DLD1 (cell line): ENCODE measurements around the gene FMN2.
"Not testable (repeated sequence)": the region's sequence is repeated elsewhere in the genome, so short reads cannot be mapped to it uniquely, and the experiment has no call there.

Source experiments
- in situ Hi-C: cut with HindIII; loops from 2 replicates; pipeline ENCODE4 v1.10.0; 2017; ENCODE audit warnings: low sequenced_read_pairs

FMN2 gene

GRCh38 chr1:240244968-240245628 is 153.4 kb downstream of the FMN2 start:
- in situ Hi-C loops = no loop called here

DNA sequence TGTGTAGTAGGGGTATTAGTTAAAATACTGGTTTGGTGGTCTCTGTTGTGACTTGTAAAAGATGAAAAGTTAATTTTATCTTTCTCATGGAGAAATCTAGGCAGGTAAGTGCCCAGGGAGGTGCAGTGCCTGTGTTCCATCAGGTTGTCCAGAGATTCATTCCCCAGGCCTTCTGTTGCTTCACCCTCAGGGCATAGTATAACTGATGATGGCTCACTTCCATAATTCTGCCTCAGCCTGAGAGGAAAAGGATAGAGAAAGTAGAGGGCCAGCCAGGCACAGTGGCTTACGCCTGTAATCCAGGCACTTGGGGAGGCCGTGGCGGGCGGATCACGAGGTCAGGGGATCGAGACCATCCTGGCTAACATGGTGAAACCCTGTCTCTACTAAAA is 153.9 kb downstream of the FMN2 start:
- in situ Hi-C loops = no loop called here

- in situ Hi-C loops = no loop called here
These were observed 156.2 kb downstream of the FMN2 start for GRCh38 chr1:240247899-240248298.

- in situ Hi-C loops = no loop called here
These were observed 162.3 kb downstream of the FMN2 start for GRCh38 chr1:240254006-240254405.

DNA sequence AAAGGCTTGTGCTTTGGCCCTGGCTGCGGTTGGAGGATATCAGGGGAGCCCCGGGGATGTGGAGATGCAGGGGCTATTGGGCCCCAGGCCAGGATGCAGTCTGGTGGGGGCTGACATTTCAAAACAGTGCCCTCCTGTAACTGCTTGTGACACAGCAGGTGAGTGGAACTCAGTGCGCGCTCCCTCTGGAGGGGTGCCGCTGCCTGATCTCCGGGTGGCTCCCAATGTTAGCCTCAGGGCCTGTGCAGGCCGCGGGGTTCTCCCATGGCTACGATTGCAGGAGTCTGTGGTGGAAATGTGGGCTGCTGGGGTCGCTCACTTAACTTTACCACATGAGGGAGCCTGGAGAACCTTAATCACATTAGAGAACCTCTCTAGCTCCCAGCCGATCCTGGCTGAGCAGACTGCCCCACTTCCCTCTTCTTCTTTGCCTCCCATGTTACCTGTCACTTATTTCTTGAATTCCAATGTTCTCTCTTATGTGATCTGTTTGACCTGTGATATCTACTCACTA is 163.2 kb downstream of the FMN2 start:
- in situ Hi-C loops = no loop called here

- in situ Hi-C loops = no loop called here
These were observed 164.2 kb downstream of the FMN2 start for GRCh38 chr1:240255922-240256321.

GRCh38 chr1:240256836-240257503 is 165.3 kb downstream of the FMN2 start:
- in situ Hi-C loops = no loop called here

DNA sequence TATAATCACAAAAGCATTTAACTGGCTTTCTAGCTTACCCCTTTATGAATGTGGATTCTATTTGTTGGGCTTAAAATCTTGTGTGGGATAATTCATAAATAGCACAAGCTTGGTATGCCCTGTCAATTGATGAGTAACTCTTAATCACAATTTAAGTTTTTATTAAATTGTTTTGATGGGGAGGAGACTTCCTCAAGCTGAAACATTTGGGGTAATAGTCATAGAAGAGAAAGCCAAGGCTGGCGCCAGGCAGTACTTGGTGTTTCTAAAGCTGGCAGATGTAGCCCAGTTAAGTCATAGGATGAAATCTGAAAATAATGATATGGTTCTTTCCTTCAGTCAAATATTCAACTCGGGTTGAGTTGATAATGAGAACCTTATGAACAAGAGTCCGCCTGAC is 167.2 kb downstream of the FMN2 start:
- in situ Hi-C loops = no loop called here

DNA sequence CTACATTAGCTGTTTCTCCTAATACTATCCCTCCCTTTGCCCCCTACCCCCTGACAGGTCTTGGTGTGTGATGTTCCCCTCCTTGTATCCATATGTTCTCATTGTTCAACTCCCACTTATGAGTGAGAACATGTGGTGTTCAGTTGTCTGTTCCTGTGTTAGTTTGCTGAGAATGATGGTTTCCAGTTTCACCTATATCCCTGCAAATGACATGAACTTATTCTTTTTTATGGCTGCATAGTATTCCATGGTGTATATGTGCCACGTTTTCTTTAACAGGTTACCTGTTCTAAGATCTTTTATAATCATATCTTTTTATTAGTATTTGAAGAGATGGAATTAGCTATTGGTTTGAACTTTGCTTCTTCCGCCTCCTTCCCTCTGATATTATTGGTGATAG is 172.8 kb downstream of the FMN2 start:
- in situ Hi-C loops = not testable (repeated sequence)

GRCh38 chr1:240271081-240271480 is 179.4 kb downstream of the FMN2 start:
- in situ Hi-C loops = no loop called here

DNA sequence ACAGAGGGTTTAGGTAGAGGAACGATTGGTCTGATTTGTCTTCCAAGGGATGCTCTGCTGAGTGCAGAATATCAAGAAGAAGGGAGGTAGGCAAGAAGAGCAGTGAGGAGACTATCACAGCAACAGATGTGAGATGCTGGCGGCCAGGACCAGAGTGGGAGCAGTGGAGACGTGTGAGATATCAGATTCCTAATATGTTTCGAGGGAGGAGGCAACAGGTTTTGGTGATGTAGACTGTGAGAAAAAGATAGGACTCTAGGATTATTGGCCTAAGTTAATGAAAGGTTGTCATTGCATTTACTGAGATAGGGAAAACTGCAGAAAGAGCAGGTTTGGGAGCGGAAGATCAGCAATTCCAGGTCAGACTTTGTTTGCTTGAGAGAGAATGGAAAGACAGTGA is 182.9 kb downstream of the FMN2 start:
- in situ Hi-C loops = no loop called here

GRCh38 chr1:240275219-240275618 is 183.5 kb downstream of the FMN2 start:
- in situ Hi-C loops = not testable (repeated sequence)

GRCh38 chr1:240278082-240278481 is 186.4 kb downstream of the FMN2 start:
- in situ Hi-C loops = no loop called here

GRCh38 chr1:240280560-240281322 is 189.1 kb downstream of the FMN2 start:
- in situ Hi-C loops = no loop called here

GRCh38 chr1:240282061-240282830 is 190.6 kb downstream of the FMN2 start:
- in situ Hi-C loops = no loop called here

GRCh38 chr1:240284656-240285414 is 193.2 kb downstream of the FMN2 start:
- in situ Hi-C loops = no loop called here

GRCh38 chr1:240285540-240285939 is 193.9 kb downstream of the FMN2 start:
- in situ Hi-C loops = no loop called here

GRCh38 chr1:240287722-240288121 is 196.0 kb downstream of the FMN2 start:
- in situ Hi-C loops = no loop called here

- in situ Hi-C loops = no loop called here
These were observed 202.0 kb downstream of the FMN2 start for GRCh38 chr1:240293706-240294105.

- in situ Hi-C loops = no loop called here
These were observed 202.9 kb downstream of the FMN2 start for GRCh38 chr1:240294566-240294965.
